OCI-LY1 (cell line): ENCODE data around the gene TOMM22.

Experiments
- H2AFZ ChIP-seq: fragments of 200-600 bp; sonication (generic), shearing (Covaris generic); 2 replicates; pipeline ENCODE4 v1.6.0; 2014; ENCODE audit warnings: antibody characterized with exemption, mild to moderate bottlenecking, low read length
- H3F3A ChIP-seq: fragments of 200-600 bp; sonication (generic), shearing (Covaris generic); 2 replicates; pipeline ENCODE4 v1.6.0; 2014; ENCODE audit warnings: mild to moderate bottlenecking, antibody characterized with exemption, low read length, moderate library complexity; ENCODE audit not compliant: insufficient read depth
- H3K27ac ChIP-seq: fragments of 200-600 bp; sonication (generic); 2 replicates; pipeline ENCODE4 v1.5.1; 2014; ENCODE audit warnings: low read length, mixed run types, mild to moderate bottlenecking, low read depth; ENCODE audit not compliant: poor library complexity, severe bottlenecking
- H3K27me3 ChIP-seq: fragments of 200-600 bp; sonication (generic); 2 replicates; pipeline ENCODE4 v1.6.0; 2014; ENCODE audit warnings: antibody characterized with exemption, mild to moderate bottlenecking, low read length, moderate library complexity; ENCODE audit not compliant: insufficient read depth
- H3K36me3 ChIP-seq: fragments of 200-600 bp; sonication (generic); 2 replicates; pipeline ENCODE4 v1.6.1; 2014; ENCODE audit warnings: mild to moderate bottlenecking, antibody characterized with exemption, low read length, moderate library complexity, mixed read lengths; ENCODE audit not compliant: insufficient read depth
- H3K4me1 ChIP-seq: fragments of 200-600 bp; sonication (generic); 2 replicates; pipeline ENCODE4 v1.5.1; 2014; ENCODE audit warnings: mild to moderate bottlenecking, low read length, moderate library complexity; ENCODE audit not compliant: insufficient read depth, severe bottlenecking
- H3K4me2 ChIP-seq: fragments of 200-600 bp; sonication (generic), shearing (Covaris generic); 2 replicates; pipeline ENCODE4 v1.6.1; 2014; ENCODE audit warnings: low read length
- H3K4me3 ChIP-seq: fragments of 200-600 bp; sonication (generic); 2 replicates; pipeline ENCODE4 v1.5.1; 2014; ENCODE audit warnings: low read length, low read depth, mild to moderate bottlenecking, mixed read lengths; ENCODE audit not compliant: poor library complexity, severe bottlenecking
- H3K79me2 ChIP-seq: fragments of 200-600 bp; shearing (Covaris generic); 2 replicates; pipeline ENCODE4 v1.6.1; 2016; ENCODE audit warnings: mixed run types, low read length, mixed read lengths; ENCODE audit not compliant: insufficient read depth
- H3K9ac ChIP-seq: fragments of 200-600 bp; sonication (generic), shearing (Covaris generic); 2 replicates; pipeline ENCODE4 v1.6.1; 2014; ENCODE audit warnings: mild to moderate bottlenecking, low read length, mixed read lengths
- H3K9me2 ChIP-seq: fragments of 200-600 bp; sonication (generic), shearing (Covaris generic); 2 replicates; pipeline ENCODE4 v1.6.1; 2014; ENCODE audit warnings: low read depth, mild to moderate bottlenecking, low read length, mixed read lengths
- H3K9me3 ChIP-seq: fragments of 200-600 bp; shearing (Covaris generic); 2 replicates; pipeline ENCODE4 v1.6.1; 2014; ENCODE audit warnings: low read length, mixed read lengths
- H4K20me1 ChIP-seq: fragments of 200-600 bp; sonication (generic), shearing (Covaris generic); 2 replicates; pipeline ENCODE4 v1.6.0; 2016; ENCODE audit warnings: mild to moderate bottlenecking, low read length; ENCODE audit not compliant: insufficient read depth
- CTCF ChIP-seq: fragments of 200-600 bp; sonication (generic), shearing (Covaris generic); IDR thresholded peaks from 2 replicates; pipeline ENCODE4 v1.5.1; 2017; ENCODE audit warnings: mild to moderate bottlenecking, antibody characterized with exemption, low read length, moderate library complexity, mixed read lengths
- EZH2 ChIP-seq: fragments of 200-600 bp; sonication (generic), shearing (Covaris generic); IDR thresholded peaks from 2 replicates; pipeline ENCODE4 v1.8.0; 2017; ENCODE audit warnings: borderline replicate concordance, mixed run types, mild to moderate bottlenecking, antibody characterized with exemption, low read length, moderate library complexity, mixed read lengths

The TOMM22 gene

GRCh38 chr22:38707346-38707745, 25.6 kb downstream of the TOMM22 start:
- H3K36me3 ChIP-seq = peaks cover 21% of the 10 kb centered on the region; the same call in 1 of the 2 replicates
- H3K27me3 ChIP-seq = no peaks in the 10 kb centered on the region
- H4K20me1 ChIP-seq = 0 out of 2 replicates have a peak, but pooled peaks cover 5% of the 10 kb centered on the region
- H3F3A ChIP-seq = no peaks in the 10 kb centered on the region
- H2AFZ ChIP-seq = no peak overlapping the region
- H3K27ac ChIP-seq = peak overlapping the region; percentile 25
- no peaks in the 10 kb centered on the region for H3K9me2 ChIP-seq
- no peaks in the 10 kb centered on the region for H3K9me3 ChIP-seq
- peaks cover 53% of the 10 kb centered on the region for H3K79me2 ChIP-seq
- H3K9ac ChIP-seq = peak overlapping the region; percentile 91
- H3K4me1 ChIP-seq = peaks cover 53% of the 10 kb centered on the region
- peak overlapping the region; percentile 98 for H3K4me3 ChIP-seq
- H3K4me2 ChIP-seq = peak overlapping the region; percentile 97
- TF ChIP-seq CTCF = no peak
- no peak for TF ChIP-seq EZH2

- Histone ChIP-seq H3K79me2 (peaks cover 59% of the 10 kb centered on the region), H3K4me3 (peak overlapping the region; percentile 98), H3K9me3 (no peaks in the 10 kb centered on the region), H2AFZ (no peak overlapping the region), H3K9me2 (no peaks in the 10 kb centered on the region), H3K9ac (no peak overlapping the region), H4K20me1 (0 out of 2 replicates have a peak, but pooled peaks cover 5% of the 10 kb centered on the region), H3K4me2 (peak overlapping the region; percentile 97), H3K27ac (no peak overlapping the region), H3F3A (no peaks in the 10 kb centered on the region), H3K4me1 (peaks cover 53% of the 10 kb centered on the region), H3K36me3 (peaks cover 28% of the 10 kb centered on the region; the same call in 1 of the 2 replicates), H3K27me3 (no peaks in the 10 kb centered on the region)
- TF ChIP-seq EZH2 (no peak), CTCF (no peak)
Observed at GRCh38 chr22:38707984-38708383, 26.2 kb downstream of the TOMM22 start.

- H3K4me3 ChIP-seq = no peak overlapping the region
- TF ChIP-seq EZH2 = no peak
- no peak for TF ChIP-seq CTCF
- H3K36me3 ChIP-seq = peaks cover 28% of the 10 kb centered on the region; the same call in 1 of the 2 replicates
- no peak overlapping the region for H3K27ac ChIP-seq
- peaks cover 42% of the 10 kb centered on the region for H3K4me1 ChIP-seq
- peaks cover 69% of the 10 kb centered on the region for H3K79me2 ChIP-seq
- H3K27me3 ChIP-seq = no peaks in the 10 kb centered on the region
- H3K9me3 ChIP-seq = no peaks in the 10 kb centered on the region
- no peaks in the 10 kb centered on the region for H3F3A ChIP-seq
- no peak overlapping the region for H3K9ac ChIP-seq
- H2AFZ ChIP-seq = no peak overlapping the region
- H3K4me2 ChIP-seq = peak overlapping the region; percentile 39; the same call in 1 of the 2 replicates
- no peaks in the 10 kb centered on the region for H3K9me2 ChIP-seq
- H4K20me1 ChIP-seq = 0 out of 2 replicates have a peak, but pooled peaks cover 5% of the 10 kb centered on the region
Observed at GRCh38 chr22:38709306-38709705, 27.5 kb downstream of the TOMM22 start.
